Heart left ventricle (tissue), 16 donors: ENCODE data around the gene BRINP1. TPM values are rescaled to one million over a fixed set of nuclear protein-coding genes. Genes with fewer than 3 reads are reported as not detected.

Experiments used
- ATAC-seq, 4 donors: fragments of 200-7000 bp; cut with Tn5 transposase; one replicate each; pipeline ENCODE4 v1.9.1; 2020 to 2022; ENCODE audit warnings: moderate library complexity in 4 of 4, mild to moderate bottlenecking in 3 of 4, moderate number of reproducible peaks in 1 of 4
- DNase-seq, 5 donors: peaks; one replicate each; pipeline ENCODE4 v3.0.0-alpha.2; 2020
- H3K27ac ChIP-seq, 12 donors: fragments of 200-600 bp; sonication (generic) in 4 of 12; one replicate each; pipeline versions ENCODE4 v1.5.0 to v1.8.0; 2016 to 2022; ENCODE audit warnings: mild to moderate bottlenecking in 2 of 12
- H3K27me3 ChIP-seq, 9 donors: fragments of 200-600 bp; sonication (generic) in 2 of 9; one replicate each; pipeline versions ENCODE4 v1.5.1 to v1.8.0; 2016 to 2022; ENCODE audit warnings: mild to moderate bottlenecking in 3 of 9
- H3K36me3 ChIP-seq, 9 donors: fragments of 200-600 bp; sonication (generic) in 2 of 9; one replicate each; pipeline versions ENCODE4 v1.5.0 to v1.8.0; 2018 to 2022; ENCODE audit warnings: mild to moderate bottlenecking in 2 of 9
- H3K4me1 ChIP-seq, 12 donors: fragments of 200-600 bp; sonication (generic) in 4 of 12; one replicate each; pipeline versions ENCODE4 v1.5.0 to v1.8.0; 2016 to 2022; ENCODE audit warnings: mild to moderate bottlenecking in 3 of 12
- H3K4me3 ChIP-seq, 12 donors: fragments of 200-600 bp; sonication (generic) in 4 of 12; one replicate each; pipeline versions ENCODE4 v1.5.0 to v1.8.0; 2017 to 2022; ENCODE audit warnings: mild to moderate bottlenecking in 9 of 12, moderate library complexity in 4 of 12
- H3K9me3 ChIP-seq, 12 donors: fragments of 200-600 bp; sonication (generic) in 4 of 12; one replicate each; pipeline versions ENCODE4 v1.5.0 to v1.8.0; 2016 to 2022; ENCODE audit warnings: mild to moderate bottlenecking in 1 of 12
- POLR2A ChIP-seq, 2 donors: fragments of 450-650 bp; IDR thresholded peaks; one replicate each; pipeline ENCODE4 v1.6.1; 2017; ENCODE audit warnings: antibody characterized with exemption in 2 of 2, mild to moderate bottlenecking in 2 of 2, moderate library complexity in 2 of 2
- WGBS, 4 donors: extraction: QIAGEN DNeasy Blood & Tissue Kit in 2 of 4; methylation state at CpG; one replicate each; pipeline versions ENCODE4 v1.1.5 to v1.1.7; 2013 to 2018; 5-methylcytosine and 5-hydroxymethylcytosine counted together
- intact Hi-C, 10 donors: fragments of 100-400 bp; cut with DNase I; formaldehyde crosslinking; loops; one replicate each; pipeline versions ENCODE4 v1.11.1 to v1.14.2; 2022
- polyA plus RNA-seq, 2 donors: library from polyadenylated mRNA; stranded (reverse); fragments of 200-250 nt; gene quantifications; one replicate each; pipeline ENCODE4 v1.2.3, GENCODE V29; 2013
- total RNA-seq, 9 donors: library from RNA; depleted of rRNA in 2 of 9; stranded (reverse); fragments of >200 nt in 2 of 9; fragmentation: NEBNext Ultra II Directional in 3 of 9; extraction: Animal tissue kit (Norgen Biotek cat#: 25700) in 3 of 9; gene quantifications; one replicate each; pipeline versions ENCODE4 v1.1.0 to v1.2.4, GENCODE V29; 2016 to 2023
- TF ChIP-seq, protein P1 (sequence below), 12 donors: fragments of 200-600 bp; sonication (generic) in 4 of 12; IDR thresholded peaks; one replicate each; pipeline versions ENCODE4 v1.5.0 to v1.8.0; 2018 to 2022; ENCODE audit warnings: antibody characterized with exemption in 12 of 12, mild to moderate bottlenecking in 5 of 12
- donor health status: ischemic (EF 13 %, LVEDD 7.1; RV severe dilation, severe dysfunction).
- donor health status: healthy with polysubstance abuse.
- donor health status: DM: no; HTN: yes; CAD: no.
- donor health status: DM: no; HTN: no; CAD: no.
- donor health status: ischemic (EF 25% LVEDD 6.9; RV normal size, moderate dysfunction).
- donor health status: ischemic (EF 25% LVEDD 5.7; RV mildly dilated, moderate dysfunction).
- donor health status: healthy.
- donor health status: DM: yes; HTN: yes; CAD: no.
- donor health status: ischemic (EF 35%, LVEDD 5.7; RV mildly dilated, moderate dysfunction).
- donor health status: nonischemic (EF 11% LVEDD 7.7; RV severe dilation, severe dysfunction).
- donor health status: DM: yes; HTN: yes; CAD: no.
- donor health status: PGD.
- donor health status: ischemic (EF 29% LVEDD 5.4; RV normal size, mild dysfunction).
- donor health status: nonischemic (EF 23%, LVEDD 6.1; RV moderate dilation, normal function).

BRINP1 gene
- total and polyA plus RNA-seq, 11 donors = 0.04 to 7.1 (median 0.40) TPM; not detected in 1

DNA sequence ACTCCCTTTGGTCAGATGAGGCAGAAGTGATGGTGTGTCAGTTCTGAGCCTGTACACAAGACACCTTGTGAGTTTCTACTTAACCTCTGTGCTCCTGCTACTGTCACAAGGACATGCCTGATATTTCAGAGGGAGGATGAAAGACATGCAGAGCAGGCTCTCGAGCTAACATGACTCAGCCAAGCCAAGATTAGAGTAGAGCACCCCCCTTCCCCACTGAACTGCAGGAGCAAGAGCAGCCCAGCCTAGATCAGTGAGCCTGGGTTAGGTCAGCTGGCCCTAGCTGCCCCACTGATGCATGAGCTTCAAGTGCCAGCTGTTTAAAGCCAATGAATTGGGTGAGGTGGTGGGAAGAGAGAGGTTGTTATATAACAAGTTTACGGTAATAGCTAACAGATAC lies 36.7 kb downstream of the BRINP1 start:
- intact Hi-C loops = no loop called here
- Histone ChIP-seq H3K4me3 (no peak overlapping the region), H3K27me3 (no peaks in the 10 kb centered on the region), H3K27ac (no peak overlapping the region), H3K9me3 (peaks cover 0 to 19% (median 9%) of the 10 kb centered on the region in 12 donors), H3K36me3 (no peaks in the 10 kb centered on the region), H3K4me1 (peaks cover 0 to 11% (median 0%) of the 10 kb centered on the region in 12 donors)
- no peak for TF ChIP-seq POLR2A (IDR thresholded peaks at IDR 0.05)
- TF ChIP-seq, protein P1, sequence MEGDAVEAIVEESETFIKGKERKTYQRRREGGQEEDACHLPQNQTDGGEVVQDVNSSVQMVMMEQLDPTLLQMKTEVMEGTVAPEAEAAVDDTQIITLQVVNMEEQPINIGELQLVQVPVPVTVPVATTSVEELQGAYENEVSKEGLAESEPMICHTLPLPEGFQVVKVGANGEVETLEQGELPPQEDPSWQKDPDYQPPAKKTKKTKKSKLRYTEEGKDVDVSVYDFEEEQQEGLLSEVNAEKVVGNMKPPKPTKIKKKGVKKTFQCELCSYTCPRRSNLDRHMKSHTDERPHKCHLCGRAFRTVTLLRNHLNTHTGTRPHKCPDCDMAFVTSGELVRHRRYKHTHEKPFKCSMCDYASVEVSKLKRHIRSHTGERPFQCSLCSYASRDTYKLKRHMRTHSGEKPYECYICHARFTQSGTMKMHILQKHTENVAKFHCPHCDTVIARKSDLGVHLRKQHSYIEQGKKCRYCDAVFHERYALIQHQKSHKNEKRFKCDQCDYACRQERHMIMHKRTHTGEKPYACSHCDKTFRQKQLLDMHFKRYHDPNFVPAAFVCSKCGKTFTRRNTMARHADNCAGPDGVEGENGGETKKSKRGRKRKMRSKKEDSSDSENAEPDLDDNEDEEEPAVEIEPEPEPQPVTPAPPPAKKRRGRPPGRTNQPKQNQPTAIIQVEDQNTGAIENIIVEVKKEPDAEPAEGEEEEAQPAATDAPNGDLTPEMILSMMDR (IDR thresholded peaks at IDR 0.05) = no peak
- DNase-seq = peak in 1 of 5 donors; percentile 7
- 51 to 68% (median 52%) methylated on average over 2 of the region's 2 CpGs for WGBS, 4 donors
- peak in 2 of 4 donors; percentile 46 to 62 for ATAC-seq

DNA sequence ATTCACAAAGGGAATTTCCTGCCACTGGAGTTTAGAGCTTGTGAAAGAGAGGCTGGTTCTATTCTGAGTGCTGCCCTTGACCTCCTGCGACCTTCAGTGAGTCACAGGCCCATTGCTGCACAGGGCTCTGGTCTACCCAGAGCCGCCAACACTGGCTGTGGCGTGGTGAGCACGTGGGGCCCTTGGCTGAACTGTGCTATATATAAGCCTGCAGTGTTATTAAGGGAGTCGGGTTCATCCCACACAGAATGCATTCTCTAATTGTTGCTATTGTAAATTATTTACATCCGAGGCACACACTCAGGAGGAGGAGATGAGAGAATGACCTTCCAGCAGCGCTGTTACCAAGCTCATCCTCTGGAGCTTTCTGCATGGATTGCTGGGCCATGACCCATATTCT lies 47.1 kb downstream of the BRINP1 start:
- Histone ChIP-seq H3K9me3 (no peaks in the 10 kb centered on the region), H3K27me3 (no peaks in the 10 kb centered on the region), H3K4me3 (no peak overlapping the region), H3K27ac (peak overlapping the region in 1 of 12 donors; percentile 39), H3K36me3 (no peaks in the 10 kb centered on the region), H3K4me1 (peaks cover 0 to 10% (median 0%) of the 10 kb centered on the region in 12 donors)
- 12 to 40% (median 33%) methylated on average over 7 of the region's 7 CpGs for WGBS, 4 donors
- peak; percentile 92 to 99 (median 96) for ATAC-seq
- intact Hi-C loops = no loop called here
- no peak for TF ChIP-seq POLR2A (IDR thresholded peaks at IDR 0.05)
- TF ChIP-seq, protein P1 (IDR thresholded peaks at IDR 0.05) = no peak
- peak; percentile 34 to 75 (median 63) for DNase-seq

DNA sequence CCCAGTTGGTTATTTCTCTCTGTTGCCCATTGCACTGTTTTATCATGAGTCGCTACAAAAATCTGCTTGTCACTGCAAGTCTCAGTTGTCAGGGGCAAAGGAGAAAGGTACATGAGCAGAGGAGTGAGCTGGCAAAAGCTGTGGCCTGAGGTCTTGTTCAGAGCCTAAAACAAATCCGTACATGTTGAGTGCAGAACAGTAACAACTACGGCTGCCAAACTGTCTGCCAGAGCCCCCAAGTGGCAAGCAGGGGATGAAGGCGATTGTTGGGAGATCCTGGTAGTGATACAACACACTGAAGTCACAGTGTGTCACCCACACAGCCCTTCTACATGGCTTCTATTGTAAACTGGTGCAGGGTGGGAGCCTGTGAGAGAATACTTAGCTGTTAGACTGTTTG lies 50.9 kb downstream of the BRINP1 start:
- DNase-seq = no peak
- H3K4me3 ChIP-seq = no peak overlapping the region
- TF ChIP-seq, protein P1 (IDR thresholded peaks at IDR 0.05) = no peak
- TF ChIP-seq POLR2A (IDR thresholded peaks at IDR 0.05) = no peak
- no peak for ATAC-seq
- H3K27me3 ChIP-seq = no peaks in the 10 kb centered on the region
- 42 to 50% (median 46%) methylated on average over 4 of the region's 4 CpGs for WGBS, 4 donors
- peaks cover 0 to 10% (median 0%) of the 10 kb centered on the region in 12 donors for H3K4me1 ChIP-seq
- no peak overlapping the region for H3K27ac ChIP-seq
- intact Hi-C loops = loop anchor here in 1 of 10 donors (10.0 kb wide), 1 partner anchor 56 kb away; no protein-coding TSS in a partner anchor
- no peaks in the 10 kb centered on the region for H3K9me3 ChIP-seq
- no peaks in the 10 kb centered on the region for H3K36me3 ChIP-seq

DNA sequence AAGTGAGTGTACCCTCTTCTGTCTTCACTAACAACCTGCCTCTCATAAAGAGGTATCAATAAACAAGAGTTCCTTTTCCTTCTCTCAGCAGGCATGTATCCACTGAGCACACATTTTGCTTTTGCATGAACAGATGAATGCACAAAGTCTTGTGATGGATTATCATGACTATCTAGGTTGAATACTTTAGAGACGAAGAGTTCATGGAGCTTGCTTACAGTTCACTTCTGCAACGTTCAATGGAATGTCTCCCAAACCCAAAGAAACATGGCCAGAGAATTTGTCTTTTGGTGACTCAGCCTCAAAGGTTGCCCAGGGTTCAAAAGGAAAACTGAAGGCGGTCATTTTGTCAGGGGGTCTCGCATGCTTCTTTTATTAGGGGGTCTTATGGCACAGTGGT lies 55.4 kb downstream of the BRINP1 start:
- 85 to 92% (median 89%) methylated on average over 4 of the region's 4 CpGs for WGBS, 4 donors
- ATAC-seq = no peak
- intact Hi-C loops = loop anchor here in 1 of 10 donors (10.0 kb wide), 1 partner anchor 61 kb away; no protein-coding TSS in a partner anchor
- no peaks in the 10 kb centered on the region for H3K4me1 ChIP-seq
- no peak overlapping the region for H3K27ac ChIP-seq
- no peak overlapping the region for H3K4me3 ChIP-seq
- H3K36me3 ChIP-seq = no peaks in the 10 kb centered on the region
- TF ChIP-seq POLR2A (IDR thresholded peaks at IDR 0.05) = no peak
- TF ChIP-seq, protein P1 (IDR thresholded peaks at IDR 0.05) = no peak
- no peaks in the 10 kb centered on the region for H3K9me3 ChIP-seq
- no peaks in the 10 kb centered on the region for H3K27me3 ChIP-seq
- DNase-seq = no peak
